Fibroblast of mammary gland (primary cell): ENCODE results near the gene BROX.
"Not testable (repeated sequence)": the region's sequence is repeated elsewhere in the genome, so short reads cannot be mapped to it uniquely, and the experiment has no call there.

ENCODE experiments used
- DNase-seq: peaks from one replicate; pipeline ENCODE4 v3.0.0-alpha.2; 2010; ENCODE audit warnings: low read depth
- H3K4me3 ChIP-seq: 2 replicates; pipeline ENCODE4 v1.5.1; 2011; ENCODE audit warnings: low read depth, mild to moderate bottlenecking, low read length, moderate library complexity; ENCODE audit not compliant: control insufficient read depth
- CTCF ChIP-seq: conservative IDR thresholded peaks from 2 replicates; pipeline ENCODE4 v1.5.1; 2011; ENCODE audit warnings: low read depth, low read length, inconsistent platforms; ENCODE audit not compliant: control insufficient read depth, insufficient read depth

The BROX gene

GRCh38 chr1:222761083-222761482 lies 48.7 kb downstream of the BROX start:
- no peak for DNase-seq
- H3K4me3 ChIP-seq, result no peak overlapping the region
- TF ChIP-seq CTCF, result no peak

- DNase-seq, H3K4me3 ChIP-seq: not testable (repeated sequence)
Measured at GRCh38 chr1:222762178-222762577, 49.8 kb downstream of the BROX start.

GRCh38 chr1:222767152-222767571 lies 54.8 kb downstream of the BROX start:
- DNase-seq, result no peak
- no peak for TF ChIP-seq CTCF
- H3K4me3 ChIP-seq, result no peak overlapping the region

- no peak for TF ChIP-seq CTCF
- DNase-seq, result no peak
- no peak overlapping the region for H3K4me3 ChIP-seq
Measured at GRCh38 chr1:222768592-222768991, 56.2 kb downstream of the BROX start.

- peak; percentile 15 for TF ChIP-seq CTCF
- DNase-seq, result no peak
- H3K4me3 ChIP-seq, result no peak overlapping the region
Measured at GRCh38 chr1:222769181-222769580, 56.8 kb downstream of the BROX start.

GRCh38 chr1:222769971-222770620 lies 57.7 kb downstream of the BROX start:
- TF ChIP-seq CTCF, result no peak
- no peak overlapping the region for H3K4me3 ChIP-seq
- DNase-seq, result no peak

GRCh38 chr1:222772996-222773379 lies 60.6 kb downstream of the BROX start:
- no peak for TF ChIP-seq CTCF
- no peak for DNase-seq
- no peak overlapping the region for H3K4me3 ChIP-seq
